HepG2 (cell line): Measurements from ENCODE around the gene MICAL3. TPM values are rescaled to one million over a fixed set of nuclear protein-coding genes. Genes with fewer than 3 reads are reported as not detected.

Source experiments
- ATAC-seq: fragments of 200-7000 bp; cut with Tn5 transposase; 3 replicates; pipeline ENCODE4 v1.9.1; 2020; ENCODE audit warnings: mild to moderate bottlenecking, moderate library complexity
- BruUV-seq: library from RNA; stranded (reverse); fragments of 400-500 nt; replicated peaks from 2 replicates; lab custom pipeline; 2021; lab: Mats Ljungman, UMichigan
- CTCF ChIA-PET: fragments of 300-600 bp; formaldehyde crosslinking; extraction: SDS; loops from one replicate; lab custom pipeline; 2021; ENCODE audit warnings: low total read pairs, inconsistent platforms, low intra/inter-chr PET ratio; lab: Yijun Ruan, JAX
- POLR2A ChIA-PET: fragments of 350-600 bp; sonication (Branson Sonifier 250); formaldehyde crosslinking; loops from one replicate; lab custom pipeline; 2020; ENCODE audit warnings: antibody characterized with exemption, inconsistent platforms; lab: Yijun Ruan, JAX
- DNase-seq: peaks from one replicate; pipeline ENCODE4 v3.0.0-alpha.2; 2015; ENCODE audit warnings: low spot score
- FAIRE-seq: peaks from 3 replicates; lab custom pipeline; 2011; peaks lifted over from hg19 to GRCh38; lab: Jason Lieb, UNC
- H2AFZ ChIP-seq: one replicate; pipeline ENCODE4 v1.6.1; 2011; ENCODE audit warnings: low read length, inconsistent platforms
- H3K27ac ChIP-seq: fragments of 300-600 bp; 3 replicates; pipeline ENCODE4 v1.8.0; 2011; ENCODE audit warnings: mixed run types, mild to moderate bottlenecking, mixed read lengths, low read length, inconsistent platforms; ENCODE audit not compliant: insufficient read depth; ENCODE audit errors: extremely low read length
- H3K27me3 ChIP-seq, 2 experiments: fragments of 200-600 bp in 1 of 2; 2 replicates in 1 of 2; 3 replicates in 1 of 2; pipeline versions ENCODE4 v1.6.0 to v1.8.0; 2011; ENCODE audit warnings: low read length in 2 of 2, mild to moderate bottlenecking in 2 of 2, moderate library complexity in 2 of 2, inconsistent platforms in 1 of 2; ENCODE audit not compliant: insufficient read depth in 2 of 2, control insufficient read depth in 1 of 2
- H3K36me3 ChIP-seq, 2 experiments: fragments of 200-600 bp in 1 of 2; replicated peaks in 1 of 2; 2 replicates in 1 of 2; 3 replicates in 1 of 2; pipeline versions ENCODE4 v1.5.1 to v1.8.0; 2011; ENCODE audit warnings: low read length in 2 of 2, inconsistent platforms in 1 of 2; ENCODE audit not compliant: insufficient read depth in 2 of 2, control insufficient read depth in 1 of 2
- H3K4me1 ChIP-seq: 2 replicates; pipeline ENCODE4 v1.5.1; 2012; ENCODE audit warnings: low read length, inconsistent platforms; ENCODE audit not compliant: insufficient read depth
- H3K4me2 ChIP-seq: 2 replicates; pipeline ENCODE4 v1.6.0; 2011; ENCODE audit warnings: low read depth, low read length, inconsistent platforms
- H3K4me3 ChIP-seq, 3 experiments: fragments of 200-600 bp in 1 of 3; sonication (generic), shearing (Covaris generic) in 1 of 3; replicated peaks in 1 of 3; 2 replicates each; pipeline ENCODE4 v1.5.1; 2011 to 2016; ENCODE audit warnings: low read length in 3 of 3, inconsistent platforms in 2 of 3, low read depth in 2 of 3, mild to moderate bottlenecking in 2 of 3, control low read depth in 1 of 3, mixed read lengths in 1 of 3; ENCODE audit not compliant: insufficient read depth in 1 of 3
- H3K79me2 ChIP-seq: one replicate; pipeline ENCODE4 v1.6.1; 2011; ENCODE audit warnings: low read length, inconsistent platforms; ENCODE audit not compliant: insufficient read depth
- H3K9ac ChIP-seq: 2 replicates; pipeline ENCODE4 v1.6.0; 2011; ENCODE audit warnings: mild to moderate bottlenecking, low read depth, low read length, inconsistent platforms; ENCODE audit not compliant: insufficient read depth
- H3K9me3 ChIP-seq: 2 replicates; pipeline ENCODE4 v1.5.1; 2012; ENCODE audit warnings: mild to moderate bottlenecking, low read length
- H4K20me1 ChIP-seq: 2 replicates; pipeline ENCODE4 v1.6.0; 2011; ENCODE audit warnings: inconsistent platforms, mild to moderate bottlenecking, low read length, moderate library complexity; ENCODE audit not compliant: insufficient read depth
- EED ChIP-seq: sonication (generic); formaldehyde crosslinking; IDR thresholded peaks from 2 replicates; pipeline ENCODE4 v1.5.0; 2020; ENCODE audit warnings: mild to moderate bottlenecking, missing genetic modification reagents
- ESRRA ChIP-seq: sonication (generic); formaldehyde crosslinking; IDR thresholded peaks from 2 replicates; pipeline ENCODE4 v1.5.1; 2020; ENCODE audit warnings: mild to moderate bottlenecking, low read depth, missing genetic modification reagents
- HNF4A ChIP-seq: sonication (generic); formaldehyde crosslinking; IDR thresholded peaks from 2 replicates; pipeline ENCODE4 v1.4.0; 2020; ENCODE audit warnings: missing genetic modification reagents
- MBNL3 ChIP-seq: fragments of 250-450 bp; sonication (Bioruptor Pico); conservative IDR thresholded peaks from 2 replicates; pipeline ENCODE4 v1.8.0; 2022; ENCODE audit warnings: mild to moderate bottlenecking, inconsistent platforms
- MIER3 ChIP-seq: IDR thresholded peaks from 2 replicates; pipeline ENCODE4 v1.6.1; 2016; ENCODE audit warnings: missing compliant biosample characterization, borderline replicate concordance
- RELA ChIP-seq: sonication (generic); formaldehyde crosslinking; IDR thresholded peaks from 2 replicates; pipeline ENCODE4 v1.4.0; 2020; ENCODE audit warnings: missing genetic modification reagents
- ZBTB10 ChIP-seq: sonication (generic); formaldehyde crosslinking; IDR thresholded peaks from 2 replicates; pipeline ENCODE4 v1.4.0; 2020; ENCODE audit warnings: missing genetic modification reagents, borderline replicate concordance
- ZHX1 ChIP-seq: sonication (generic); formaldehyde crosslinking; IDR thresholded peaks from 2 replicates; pipeline ENCODE4 v1.8.1; 2022; ENCODE audit warnings: low read depth, mild to moderate bottlenecking, missing genetic modification reagents
- ZNF230 ChIP-seq: sonication (generic); formaldehyde crosslinking; IDR thresholded peaks from 2 replicates; pipeline ENCODE4 v1.4.0; 2020; ENCODE audit warnings: mild to moderate bottlenecking, missing genetic modification reagents
- ZNF337 ChIP-seq: sonication (generic); formaldehyde crosslinking; IDR thresholded peaks from 2 replicates; pipeline ENCODE4 v1.5.1; 2020; ENCODE audit warnings: missing genetic modification reagents, low read depth, mild to moderate bottlenecking, borderline replicate concordance
- ZNF350 ChIP-seq: sonication (generic); formaldehyde crosslinking; IDR thresholded peaks from 2 replicates; pipeline ENCODE4 v1.4.0; 2020; ENCODE audit warnings: mild to moderate bottlenecking, low read depth, missing genetic modification reagents, borderline replicate concordance
- ZNF513 ChIP-seq: sonication (generic); formaldehyde crosslinking; conservative IDR thresholded peaks from 2 replicates; pipeline ENCODE4 v1.5.0; 2020; ENCODE audit warnings: missing genetic modification reagents
- ZNF792 ChIP-seq: IDR thresholded peaks from 2 replicates; pipeline ENCODE4 v1.6.1; 2016
- ZSCAN21 ChIP-seq: sonication (generic); formaldehyde crosslinking; IDR thresholded peaks from 2 replicates; pipeline ENCODE4 v1.8.0; 2022; ENCODE audit warnings: mild to moderate bottlenecking, missing genetic modification reagents, moderate library complexity, borderline replicate concordance
- WGBS: methylation state at CpG from one replicate; pipeline ENCODE4 v1.1.6; 2017; ENCODE audit warnings: low lambda C conversion rate; 5-methylcytosine and 5-hydroxymethylcytosine counted together
- in situ Hi-C: cut with HindIII; loops from 2 replicates; pipeline ENCODE4 v1.10.0; 2017; ENCODE audit warnings: low pct_unique_long_range_greater_than_20kb; ENCODE audit not compliant: extremely low pct_ligation_motif_present
- intact Hi-C: fragments of 100-400 bp; cut with micrococcal nuclease; formaldehyde crosslinking; loops from one replicate; pipeline ENCODE4 v1.10.0; 2022; ENCODE audit not compliant: unreplicated experiment
- polyA plus RNA-seq, 8 experiments: library from polyadenylated mRNA; depleted of rRNA in 3 of 8; stranded (reverse) in 7 of 8; unstranded in 1 of 8; fragments of >200 nt; fragmentation: Illumina TruSeq in 4 of 8; extraction: Trizol in 4 of 8; gene quantifications; 2 replicates each; pipeline versions ENCODE4 v1.2.1 to v1.2.3, GENCODE V29; 2011 to 2016; ENCODE audit warnings: low read depth in 4 of 8, missing spikeins in 1 of 8, mixed read lengths in 1 of 8; ENCODE audit not compliant: insufficient read depth in 1 of 8
- total RNA-seq, 5 experiments: library from RNA; depleted of rRNA; stranded (reverse); fragments of >200 nt; fragmentation: Illumina TruSeq; extraction: Trizol; gene quantifications; 2 replicates each; pipeline ENCODE4 v1.2.3, GENCODE V29; 2016; ENCODE audit warnings: low read depth in 1 of 5

Gene MICAL3
- total and polyA plus RNA-seq, 2 of the 13 experiments (the other 11 are each of a cell fraction or from before 2014, with no cell fraction given): 5.3 to 12.5 TPM

- Histone ChIP-seq H4K20me1 (no peaks in the 10 kb centered on the region), H3K27ac (no peak overlapping the region), H3K36me3 (no peaks in the 10 kb centered on the region), H2AFZ (no peak overlapping the region), H3K27me3 (no peaks in the 10 kb centered on the region), H3K4me3 (no peak overlapping the region), H3K4me2 (no peak overlapping the region; the same call in 1 of the 2 replicates), H3K9me3 (no peaks in the 10 kb centered on the region), H3K4me1 (peaks cover 45% of the 10 kb centered on the region), H3K9ac (no peak overlapping the region), H3K79me2 (peaks cover 49% of the 10 kb centered on the region)
- intact Hi-C loops (no loop called here), in situ Hi-C loops (loop anchor here (10.0 kb wide), 2 partner anchors 108 to 158 kb away; partner anchors contain the start of genes MICAL3 and PEX26)
- DNase-seq: no peak
- ATAC-seq: no peak
- 72% methylated on average over 13 of the region's 13 CpGs for WGBS
- peak; percentile 52 for FAIRE-seq
- CTCF ChIA-PET: no interaction called here
- no TSS peak for BruUV-seq
- TF ChIP-seq ZNF792 (no peak), ZHX1 (CRISPR knock-in tag) (no peak), ZSCAN21 (CRISPR knock-in tag) (no peak), ZNF350 (CRISPR knock-in tag) (no peak), EED (CRISPR knock-in tag) (no peak), HNF4A (CRISPR knock-in tag) (peak; percentile 19; the same call in 1 of the 2 replicates), RELA (CRISPR knock-in tag) (no peak), ESRRA (CRISPR knock-in tag) (0 out of 2 replicates have a peak, but pooled peaks have one; percentile 42), MIER3 (no peak), MBNL3 (CRISPR knock-in tag) (no peak), ZNF230 (no peak), ZNF513 (CRISPR knock-in tag) (no peak), ZBTB10 (CRISPR knock-in tag) (no peak), ZNF337 (CRISPR knock-in tag) (no peak)
- TF ChIP-seq, all 625 proteins: peak for 2
- POLR2A ChIA-PET: no interaction called here
These were observed 108.0 kb downstream of the MICAL3 start for GRCh38 chr22:17916226-17916889.
